GM12801 (cell line): ENCODE measurements around the gene SRPRB.

Experiments used
- TF ChIP-seq, protein P1 (sequence below): IDR thresholded peaks from one replicate; pipeline ENCODE4 v1.5.1; 2011; ENCODE audit warnings: control low read depth; ENCODE audit not compliant: insufficient read length; ENCODE audit errors: extremely low read depth

Gene SRPRB

DNA sequence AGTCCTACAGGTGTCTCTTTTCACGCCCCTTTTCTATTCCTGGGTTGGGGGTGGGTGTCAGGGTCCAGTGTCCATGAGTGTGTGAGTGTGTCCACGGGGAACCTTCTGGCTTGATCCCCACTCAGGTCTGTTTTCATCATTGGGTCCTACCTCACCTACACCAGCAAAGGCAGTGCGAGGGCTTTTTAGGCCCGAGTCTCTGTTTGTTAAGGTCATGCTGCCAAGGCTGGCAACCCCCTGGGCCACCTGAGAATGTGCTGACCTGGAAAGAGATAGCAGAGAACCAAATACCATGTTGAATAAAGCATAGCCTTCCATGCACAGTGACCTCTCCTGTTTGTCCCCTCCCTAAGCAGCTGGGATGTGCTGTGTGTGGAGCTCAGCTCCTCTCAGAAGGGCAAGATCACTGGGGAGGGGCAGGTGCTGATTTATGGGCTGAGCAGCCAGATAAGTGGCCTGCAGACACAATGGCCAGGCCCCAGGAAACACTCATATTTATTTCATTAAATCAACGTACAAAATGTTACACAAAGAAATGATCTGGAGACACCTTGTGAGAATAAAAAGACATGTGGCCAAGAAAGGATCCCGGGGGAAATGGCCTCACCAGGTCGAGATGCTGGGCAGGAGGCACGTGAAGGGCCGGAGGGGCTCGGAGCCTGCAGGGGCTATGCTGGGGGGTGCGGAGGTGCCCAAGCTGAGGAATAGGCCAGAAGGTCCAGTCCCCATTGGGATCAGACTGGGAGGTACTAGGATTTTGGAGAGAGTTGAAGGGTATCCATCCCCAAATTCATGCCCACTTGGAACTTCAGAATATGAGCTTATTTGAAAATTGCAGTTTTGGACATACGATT, 54.0 kb downstream of the SRPRB start:
- TF ChIP-seq, protein P1, sequence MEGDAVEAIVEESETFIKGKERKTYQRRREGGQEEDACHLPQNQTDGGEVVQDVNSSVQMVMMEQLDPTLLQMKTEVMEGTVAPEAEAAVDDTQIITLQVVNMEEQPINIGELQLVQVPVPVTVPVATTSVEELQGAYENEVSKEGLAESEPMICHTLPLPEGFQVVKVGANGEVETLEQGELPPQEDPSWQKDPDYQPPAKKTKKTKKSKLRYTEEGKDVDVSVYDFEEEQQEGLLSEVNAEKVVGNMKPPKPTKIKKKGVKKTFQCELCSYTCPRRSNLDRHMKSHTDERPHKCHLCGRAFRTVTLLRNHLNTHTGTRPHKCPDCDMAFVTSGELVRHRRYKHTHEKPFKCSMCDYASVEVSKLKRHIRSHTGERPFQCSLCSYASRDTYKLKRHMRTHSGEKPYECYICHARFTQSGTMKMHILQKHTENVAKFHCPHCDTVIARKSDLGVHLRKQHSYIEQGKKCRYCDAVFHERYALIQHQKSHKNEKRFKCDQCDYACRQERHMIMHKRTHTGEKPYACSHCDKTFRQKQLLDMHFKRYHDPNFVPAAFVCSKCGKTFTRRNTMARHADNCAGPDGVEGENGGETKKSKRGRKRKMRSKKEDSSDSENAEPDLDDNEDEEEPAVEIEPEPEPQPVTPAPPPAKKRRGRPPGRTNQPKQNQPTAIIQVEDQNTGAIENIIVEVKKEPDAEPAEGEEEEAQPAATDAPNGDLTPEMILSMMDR, result no peak

DNA sequence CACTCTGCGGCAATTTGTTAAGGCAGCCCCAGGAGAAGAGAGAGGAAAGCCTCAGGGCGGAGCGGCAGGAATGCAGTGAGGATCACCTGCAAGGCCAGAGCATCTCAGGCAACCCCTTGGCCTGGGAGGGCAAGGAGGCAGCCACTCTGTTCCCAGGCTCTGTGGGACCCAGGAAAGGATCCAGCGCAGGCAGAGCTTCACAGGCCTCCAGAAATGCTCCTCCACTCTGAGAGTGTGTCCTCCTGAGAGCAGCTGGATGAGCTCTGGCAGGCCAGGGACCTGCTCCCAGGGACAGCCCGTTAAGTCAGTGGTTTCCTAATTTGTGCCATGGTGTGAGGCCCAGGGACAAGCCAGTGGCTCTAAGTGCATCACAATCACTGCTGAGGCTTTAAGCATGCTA, 54.9 kb downstream of the SRPRB start:
- TF ChIP-seq, protein P1, result no peak

- TF ChIP-seq, protein P1, result no peak
These were observed 56.5 kb downstream of the SRPRB start for GRCh38 chr3:133862161-133862560.

DNA sequence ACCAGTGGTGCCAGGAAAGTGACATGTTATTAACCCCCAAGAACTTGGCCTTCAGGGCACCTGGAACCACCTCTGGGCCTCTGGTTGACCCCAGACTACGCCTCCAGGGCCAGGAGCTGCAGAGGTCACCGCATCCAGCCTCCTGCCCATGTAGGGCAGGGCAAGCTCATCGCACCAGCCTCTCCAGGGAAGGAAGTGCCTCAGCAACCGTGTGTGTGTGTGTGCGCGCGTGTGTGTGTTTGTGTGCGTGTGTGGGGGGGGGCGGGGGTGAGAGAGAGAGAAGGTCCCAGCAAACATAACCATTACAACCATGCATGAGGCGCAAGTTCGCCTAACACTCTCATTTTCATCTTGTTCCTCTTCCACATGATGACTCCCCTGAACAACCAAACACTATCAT, 58.3 kb downstream of the SRPRB start:
- TF ChIP-seq, protein P1, result no peak

DNA sequence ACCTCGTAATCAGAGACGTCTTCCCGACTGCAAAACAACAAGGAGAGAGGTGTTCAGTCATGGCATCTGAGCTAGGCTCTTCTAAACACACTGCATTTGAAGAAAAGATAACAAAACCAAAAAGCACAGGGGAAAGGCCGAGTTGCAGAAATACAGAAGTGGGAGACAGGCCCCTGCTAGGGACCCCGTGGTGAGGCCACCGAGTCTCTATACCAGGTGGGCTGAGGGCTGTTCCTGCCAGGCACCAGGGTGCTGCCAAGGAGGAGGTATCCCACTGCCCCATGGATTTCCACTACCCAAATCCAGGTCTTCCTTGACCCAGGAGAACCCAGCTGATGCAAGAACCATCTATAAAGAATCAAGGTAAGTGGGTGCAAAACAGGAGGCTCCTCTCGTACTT, 59.0 kb downstream of the SRPRB start:
- TF ChIP-seq, protein P1, result no peak

DNA sequence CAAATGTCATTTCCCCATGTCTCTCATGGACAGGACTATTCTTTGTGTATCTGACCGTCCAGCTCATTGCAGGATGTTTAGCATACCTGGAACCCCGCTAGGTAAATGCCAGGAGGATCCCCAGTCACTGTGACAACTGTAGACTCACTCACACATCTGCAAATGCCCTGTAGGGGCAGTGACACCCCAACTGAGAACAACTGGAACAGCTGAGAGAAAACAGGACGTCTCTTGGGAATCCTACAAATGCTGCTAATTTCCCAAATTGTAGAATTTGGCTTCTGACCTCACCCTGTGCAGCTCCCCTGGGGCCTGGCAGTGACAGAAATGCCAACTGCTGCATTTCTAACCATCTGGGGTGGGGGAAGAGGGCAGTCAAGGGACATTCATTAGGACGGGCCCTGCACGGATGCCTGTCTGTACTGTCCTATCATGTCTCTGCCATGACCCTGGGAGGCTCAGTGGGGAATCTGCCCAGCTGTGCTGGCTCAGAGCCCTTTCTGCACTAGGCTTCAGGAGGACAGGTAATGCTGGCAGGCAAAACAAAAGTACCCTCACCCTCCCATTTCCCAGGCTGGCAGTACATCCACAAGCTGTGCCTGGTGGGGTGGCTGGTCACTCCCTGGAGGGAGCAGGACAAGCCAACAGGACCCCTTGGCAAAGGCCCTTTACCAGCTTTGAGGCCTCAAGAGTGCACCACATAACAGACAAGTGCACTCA, 59.7 kb downstream of the SRPRB start:
- TF ChIP-seq, protein P1, result no peak

DNA sequence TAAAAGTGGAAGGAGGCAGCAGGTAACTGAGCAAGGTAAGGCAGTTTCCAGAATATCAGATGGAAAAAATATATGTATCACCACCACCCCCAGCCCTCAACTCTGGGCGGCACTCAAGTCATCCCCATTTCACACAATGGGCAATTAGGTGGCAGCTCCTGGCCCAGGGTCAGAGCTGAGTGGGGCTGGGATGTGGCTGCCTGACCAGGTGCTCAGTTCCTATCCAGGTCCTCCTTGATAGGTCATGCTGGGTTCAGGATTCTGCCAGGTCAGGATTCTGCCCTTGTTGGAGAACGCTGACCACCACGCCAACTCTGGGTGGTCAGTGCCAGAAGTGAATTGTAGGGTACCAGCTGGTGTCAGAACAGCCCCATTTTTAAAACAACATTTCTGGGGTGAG, 60.5 kb downstream of the SRPRB start:
- TF ChIP-seq, protein P1, result no peak
